Muscle layer of colon (tissue), 2 donors: ENCODE data around the gene DHRS13.
A peak's percentile ranks its signal among the peaks of the same experiment; 100 is the strongest.
"Not testable (repeated sequence)": the region's sequence is repeated elsewhere in the genome, so short reads cannot be mapped to it uniquely, and the experiment has no call there.

Source experiments
- H3K27ac ChIP-seq: one replicate; pipeline ENCODE4 v1.7.0; 2013; ENCODE audit warnings: low read depth, mild to moderate bottlenecking, low read length, moderate library complexity
- H3K27me3 ChIP-seq, 2 donors: one replicate each; pipeline ENCODE4 v1.7.0; 2013; ENCODE audit warnings: low read length in 2 of 2, mild to moderate bottlenecking in 2 of 2; ENCODE audit not compliant: insufficient read depth in 2 of 2, control insufficient read depth in 1 of 2
- H3K36me3 ChIP-seq: one replicate; pipeline ENCODE4 v1.7.0; 2013; ENCODE audit warnings: mild to moderate bottlenecking, low read length; ENCODE audit not compliant: insufficient read depth
- H3K4me1 ChIP-seq: one replicate; pipeline ENCODE4 v1.7.0; 2013; ENCODE audit warnings: mild to moderate bottlenecking, low read length; ENCODE audit not compliant: insufficient read depth
- H3K4me3 ChIP-seq, 2 donors: one replicate each; pipeline ENCODE4 v1.7.0; 2013; ENCODE audit warnings: low read length in 2 of 2, low read depth in 1 of 2, mild to moderate bottlenecking in 1 of 2, moderate library complexity in 1 of 2
- H3K9ac ChIP-seq: one replicate; pipeline ENCODE4 v1.7.0; 2013; ENCODE audit warnings: low read length
- H3K9me3 ChIP-seq: one replicate; pipeline ENCODE4 v1.7.0; 2013; ENCODE audit warnings: mild to moderate bottlenecking, low read length
- donor health status: abdominal sarcoma.
- donor health status: Adenocarcinoma of cecum.

The DHRS13 gene

GRCh38 chr17:28912281-28912937 is 9.5 kb upstream of the DHRS13 start:
- Histone ChIP-seq H3K27me3 (peaks cover 0 to 3% of the 10 kb centered on the region in 2 donors), H3K4me1 (peaks cover 26% of the 10 kb centered on the region), H3K27ac (no peak overlapping the region), H3K9ac (no peak overlapping the region), H3K4me3 (no peak overlapping the region), H3K9me3 (no peaks in the 10 kb centered on the region), H3K36me3 (peaks cover 85% of the 10 kb centered on the region)

GRCh38 chr17:28911411-28912045 is 8.6 kb upstream of the DHRS13 start:
- Histone ChIP-seq H3K27me3 (peaks cover 0 to 3% of the 10 kb centered on the region in 2 donors), H3K9ac (no peak overlapping the region), H3K4me3 (no peak overlapping the region), H3K9me3 (no peaks in the 10 kb centered on the region), H3K4me1 (peaks cover 32% of the 10 kb centered on the region), H3K36me3 (peaks cover 85% of the 10 kb centered on the region), H3K27ac (no peak overlapping the region)

- Histone ChIP-seq H3K27ac (no peak overlapping the region), H3K9me3 (no peaks in the 10 kb centered on the region), H3K9ac (no peak overlapping the region), H3K27me3 (peaks cover 0 to 3% of the 10 kb centered on the region in 2 donors), H3K36me3 (peaks cover 84% of the 10 kb centered on the region), H3K4me3 (no peak overlapping the region), H3K4me1 (peaks cover 33% of the 10 kb centered on the region)
Measured at GRCh38 chr17:28910534-28910933, 7.7 kb upstream of the DHRS13 start.

GRCh38 chr17:28908640-28909167 is 5.8 kb upstream of the DHRS13 start:
- Histone ChIP-seq H3K4me1 (peaks cover 33% of the 10 kb centered on the region), H3K27me3 (no peaks in the 10 kb centered on the region), H3K9ac (peak overlapping the region; percentile 27), H3K27ac (peak overlapping the region; percentile 73), H3K9me3 (no peaks in the 10 kb centered on the region), H3K4me3 (no peak overlapping the region), H3K36me3 (peaks cover 68% of the 10 kb centered on the region)

- Histone ChIP-seq H3K9me3 (no peaks in the 10 kb centered on the region), H3K9ac (no peak overlapping the region), H3K27me3 (no peaks in the 10 kb centered on the region), H3K36me3 (peaks cover 60% of the 10 kb centered on the region), H3K4me1 (peaks cover 33% of the 10 kb centered on the region), H3K27ac (peak overlapping the region; percentile 73), H3K4me3 (no peak overlapping the region)
Measured at GRCh38 chr17:28907709-28908475, 5.0 kb upstream of the DHRS13 start.

GRCh38 chr17:28906706-28907438 is 4.0 kb upstream of the DHRS13 start:
- H3K36me3 ChIP-seq = peaks cover 50% of the 10 kb centered on the region
- no peaks in the 10 kb centered on the region for H3K27me3 ChIP-seq
- H3K4me1 ChIP-seq = peaks cover 36% of the 10 kb centered on the region
- no peak overlapping the region for H3K4me3 ChIP-seq
- peak overlapping the region; percentile 46 for H3K27ac ChIP-seq
- no peaks in the 10 kb centered on the region for H3K9me3 ChIP-seq
- no peak overlapping the region for H3K9ac ChIP-seq

- Histone ChIP-seq H3K27me3 (no peaks in the 10 kb centered on the region), H3K9ac (no peak overlapping the region), H3K4me3 (no peak overlapping the region), H3K27ac (no peak overlapping the region), H3K36me3 (peaks cover 44% of the 10 kb centered on the region), H3K4me1 (peaks cover 39% of the 10 kb centered on the region), H3K9me3 (no peaks in the 10 kb centered on the region)
Measured at GRCh38 chr17:28906276-28906675, 3.4 kb upstream of the DHRS13 start.

GRCh38 chr17:28904800-28905199 is 1.9 kb upstream of the DHRS13 start:
- no peaks in the 10 kb centered on the region for H3K9me3 ChIP-seq
- H3K4me1 ChIP-seq = peaks cover 39% of the 10 kb centered on the region
- no peak overlapping the region for H3K27ac ChIP-seq
- H3K36me3 ChIP-seq = peaks cover 29% of the 10 kb centered on the region
- no peak overlapping the region for H3K9ac ChIP-seq
- H3K27me3 ChIP-seq = no peaks in the 10 kb centered on the region
- no peak overlapping the region for H3K4me3 ChIP-seq

- H3K9me3 ChIP-seq, H3K27ac ChIP-seq, H3K27me3 ChIP-seq, H3K4me3 ChIP-seq, H3K9ac ChIP-seq: not testable (repeated sequence)
- H3K36me3 ChIP-seq = peaks cover 18% of the 10 kb centered on the region
- peaks cover 30% of the 10 kb centered on the region for H3K4me1 ChIP-seq
Measured at GRCh38 chr17:28903546-28903841, 615 bp upstream of the DHRS13 start.

- H3K27ac ChIP-seq = peak overlapping the region; percentile 57
- peak overlapping the region; percentile 44 to 58 for H3K4me3 ChIP-seq
- peaks cover 25% of the 10 kb centered on the region for H3K4me1 ChIP-seq
- no peaks in the 10 kb centered on the region for H3K27me3 ChIP-seq
- peak overlapping the region; percentile 14 for H3K9ac ChIP-seq
- H3K9me3 ChIP-seq = no peaks in the 10 kb centered on the region
- peaks cover 15% of the 10 kb centered on the region for H3K36me3 ChIP-seq
Measured at GRCh38 chr17:28901866-28902818, 737 bp downstream of the DHRS13 start.
